OCI-LY3 (cell line): ENCODE data around the gene PSG6.
A peak's percentile ranks its signal among the peaks of the same experiment; 100 is the strongest.
"Not testable (repeated sequence)": the region's sequence is repeated elsewhere in the genome, so short reads cannot be mapped to it uniquely, and the experiment has no call there.

Experiments used
- H2AFZ ChIP-seq: fragments of 200-600, 300-600 bp; shearing (Covaris generic); 2 replicates; pipeline ENCODE4 v1.6.0; 2014; ENCODE audit warnings: antibody characterized with exemption, low read depth, low read length
- H3K27ac ChIP-seq: fragments of 200-600, 300-600 bp; sonication (generic); 2 replicates; pipeline ENCODE4 v1.5.1; 2014; ENCODE audit warnings: mild to moderate bottlenecking, low read length, moderate library complexity, mixed read lengths
- H3K27me3 ChIP-seq: fragments of 200-600, 300-600 bp; sonication (generic); 2 replicates; pipeline ENCODE4 v1.6.1; 2014; ENCODE audit warnings: low read depth, low read length, mixed read lengths
- H3K36me3 ChIP-seq: fragments of 200-600, 300-600 bp; sonication (generic); replicated peaks from 2 replicates; pipeline ENCODE3; 2014; ENCODE audit warnings: low read depth, low read length, mixed read lengths
- H3K4me1 ChIP-seq: fragments of 300-600, 200-600 bp; sonication (generic); 2 replicates; pipeline ENCODE4 v1.6.1; 2014; ENCODE audit warnings: low read length, mixed read lengths
- H3K4me2 ChIP-seq: fragments of 200-600, 300-600 bp; sonication (generic); 2 replicates; pipeline ENCODE4 v1.6.1; 2014; ENCODE audit warnings: low read length, mixed read lengths
- H3K4me3 ChIP-seq: fragments of 300-600, 200-600 bp; sonication (generic); 2 replicates; pipeline ENCODE4 v1.5.1; 2014; ENCODE audit warnings: antibody characterized with exemption, mild to moderate bottlenecking, low read length, moderate library complexity
- H3K79me2 ChIP-seq: fragments of 300-600, 200-600 bp; shearing (Covaris generic); 2 replicates; pipeline ENCODE4 v1.6.1; 2014; ENCODE audit warnings: mild to moderate bottlenecking, low read length, mixed read lengths
- H3K9ac ChIP-seq: fragments of 300-600, 200-600 bp; shearing (Covaris generic); 2 replicates; pipeline ENCODE4 v1.6.0; 2014; ENCODE audit warnings: mild to moderate bottlenecking, low read length, moderate library complexity
- H3K9me3 ChIP-seq: fragments of 200-600, 300-600 bp; shearing (Covaris generic); 2 replicates; pipeline ENCODE4 v1.6.1; 2014; ENCODE audit warnings: low read length, mixed read lengths; ENCODE audit not compliant: insufficient read depth
- H4K20me1 ChIP-seq: fragments of 200-600, 300-600 bp; sonication (generic); 2 replicates; pipeline ENCODE4 v1.6.1; 2016; ENCODE audit warnings: low read length, mixed read lengths; ENCODE audit not compliant: insufficient read depth
- EZH2phosphoT487 ChIP-seq: fragments of 200-600 bp; shearing (Covaris generic); IDR thresholded peaks from 2 replicates; pipeline ENCODE4 v1.6.1; 2018; ENCODE audit warnings: antibody characterized with exemption, mixed run types, low read depth
- TF ChIP-seq, protein P1 (sequence below): fragments of 200-600, 300-600 bp; sonication (generic); IDR thresholded peaks from 2 replicates; pipeline ENCODE4 v1.5.1; 2014; ENCODE audit warnings: antibody characterized with exemption, low read length, low read depth

Gene PSG6

DNA sequence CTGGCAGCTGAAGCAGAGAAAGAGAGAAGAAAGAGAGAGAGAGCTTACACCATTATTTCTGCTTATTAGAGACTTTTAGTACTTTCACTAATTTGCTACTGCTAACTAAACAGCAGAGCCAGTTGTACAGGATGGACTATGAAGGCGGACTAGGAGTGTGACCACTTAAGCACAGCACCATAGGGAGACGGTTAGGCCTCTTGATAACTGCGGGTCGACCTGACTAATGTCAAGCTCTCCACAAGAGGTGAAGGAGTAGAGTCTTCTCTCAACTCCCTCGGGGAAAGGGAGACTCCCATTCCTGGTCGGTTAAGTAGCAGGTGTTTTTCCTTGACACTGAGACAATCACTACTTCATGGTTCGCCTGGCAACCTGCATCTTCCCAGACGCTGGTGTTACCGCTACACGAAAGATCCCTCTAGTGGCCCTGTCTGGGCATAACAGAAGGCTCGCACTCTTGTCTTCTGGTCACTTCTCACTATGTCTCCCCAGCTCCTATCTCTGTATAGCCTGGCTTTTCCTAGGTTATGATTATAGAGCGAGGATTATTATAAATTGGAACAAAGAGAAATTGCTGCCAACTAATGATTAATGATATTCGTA lies 24.6 kb upstream of the PSG6 start:
- H3K4me2 ChIP-seq = no peak overlapping the region
- peaks cover 6% of the 10 kb centered on the region; the same call in 1 of the 2 replicates for H3K27me3 ChIP-seq
- no peaks in the 10 kb centered on the region for H4K20me1 ChIP-seq
- no peaks in the 10 kb centered on the region for H3K9me3 ChIP-seq
- no peak overlapping the region for H3K4me3 ChIP-seq
- H3K27ac ChIP-seq = no peak overlapping the region
- no peaks in the 10 kb centered on the region for H3K4me1 ChIP-seq
- TF ChIP-seq, protein P1, sequence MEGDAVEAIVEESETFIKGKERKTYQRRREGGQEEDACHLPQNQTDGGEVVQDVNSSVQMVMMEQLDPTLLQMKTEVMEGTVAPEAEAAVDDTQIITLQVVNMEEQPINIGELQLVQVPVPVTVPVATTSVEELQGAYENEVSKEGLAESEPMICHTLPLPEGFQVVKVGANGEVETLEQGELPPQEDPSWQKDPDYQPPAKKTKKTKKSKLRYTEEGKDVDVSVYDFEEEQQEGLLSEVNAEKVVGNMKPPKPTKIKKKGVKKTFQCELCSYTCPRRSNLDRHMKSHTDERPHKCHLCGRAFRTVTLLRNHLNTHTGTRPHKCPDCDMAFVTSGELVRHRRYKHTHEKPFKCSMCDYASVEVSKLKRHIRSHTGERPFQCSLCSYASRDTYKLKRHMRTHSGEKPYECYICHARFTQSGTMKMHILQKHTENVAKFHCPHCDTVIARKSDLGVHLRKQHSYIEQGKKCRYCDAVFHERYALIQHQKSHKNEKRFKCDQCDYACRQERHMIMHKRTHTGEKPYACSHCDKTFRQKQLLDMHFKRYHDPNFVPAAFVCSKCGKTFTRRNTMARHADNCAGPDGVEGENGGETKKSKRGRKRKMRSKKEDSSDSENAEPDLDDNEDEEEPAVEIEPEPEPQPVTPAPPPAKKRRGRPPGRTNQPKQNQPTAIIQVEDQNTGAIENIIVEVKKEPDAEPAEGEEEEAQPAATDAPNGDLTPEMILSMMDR = peak; percentile 38
- TF ChIP-seq EZH2phosphoT487 = no peak
- H3K9ac ChIP-seq = no peak overlapping the region
- no peak overlapping the region for H2AFZ ChIP-seq
- H3K79me2 ChIP-seq = no peaks in the 10 kb centered on the region
- H3K36me3 ChIP-seq = no peaks in the 10 kb centered on the region

DNA sequence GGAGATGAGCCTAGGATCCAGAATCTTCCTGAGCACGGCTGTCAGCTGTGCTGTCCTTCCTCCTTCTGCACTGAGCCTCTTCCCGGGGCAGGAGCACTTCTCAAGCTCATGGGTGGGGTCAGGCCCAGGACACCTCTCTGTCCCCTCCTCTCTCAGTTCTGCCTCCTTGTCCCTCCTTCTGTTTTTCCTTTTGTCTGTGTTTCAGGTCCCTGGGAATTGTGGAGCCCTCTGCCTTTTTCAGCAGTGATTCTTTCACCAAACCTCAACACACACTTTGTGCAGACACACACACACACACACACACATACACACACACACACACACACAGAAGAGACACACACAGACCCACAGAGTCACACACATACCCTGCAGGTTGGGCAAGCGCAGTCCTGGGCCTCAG lies 19.4 kb upstream of the PSG6 start, which contains the start of gene PSG7:
Gene PSG7 (minus strand): TSS at position 101 of the 400 bp plus-strand sequence. CDS start 131 bp downstream, outside the sequence.
- not testable (repeated sequence) for H3K27ac ChIP-seq, H3K27me3 ChIP-seq, H3K9ac ChIP-seq, H3K9me3 ChIP-seq, H4K20me1 ChIP-seq, H3K4me3 ChIP-seq, H3K79me2 ChIP-seq, H3K36me3 ChIP-seq, H3K4me1 ChIP-seq, H2AFZ ChIP-seq, H3K4me2 ChIP-seq

DNA sequence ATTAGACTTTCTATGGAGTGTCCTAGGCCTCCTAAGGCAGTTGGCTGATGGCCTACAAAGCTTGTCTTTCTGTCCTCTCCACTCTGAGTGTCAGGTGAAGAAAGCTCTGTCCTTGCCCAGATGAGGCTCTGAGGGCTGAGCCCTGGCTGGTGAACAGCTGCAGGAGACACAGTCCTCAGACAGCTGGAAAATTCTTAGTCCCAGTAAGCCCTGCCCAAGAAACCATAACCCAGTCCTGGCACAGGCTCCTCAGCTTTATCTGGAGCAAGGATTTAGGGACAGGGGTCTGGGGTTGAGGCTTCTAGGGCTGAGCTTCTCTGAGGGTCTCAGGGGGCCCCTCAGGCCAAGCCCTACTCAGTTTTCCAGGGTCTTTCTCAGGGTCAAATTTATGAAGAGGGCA lies 17.0 kb upstream of the PSG6 start:
- H3K4me1 ChIP-seq, H4K20me1 ChIP-seq, H2AFZ ChIP-seq, H3K9me3 ChIP-seq, H3K36me3 ChIP-seq, H3K79me2 ChIP-seq, H3K4me3 ChIP-seq, H3K4me2 ChIP-seq, H3K27me3 ChIP-seq, H3K27ac ChIP-seq, H3K9ac ChIP-seq: not testable (repeated sequence)

DNA sequence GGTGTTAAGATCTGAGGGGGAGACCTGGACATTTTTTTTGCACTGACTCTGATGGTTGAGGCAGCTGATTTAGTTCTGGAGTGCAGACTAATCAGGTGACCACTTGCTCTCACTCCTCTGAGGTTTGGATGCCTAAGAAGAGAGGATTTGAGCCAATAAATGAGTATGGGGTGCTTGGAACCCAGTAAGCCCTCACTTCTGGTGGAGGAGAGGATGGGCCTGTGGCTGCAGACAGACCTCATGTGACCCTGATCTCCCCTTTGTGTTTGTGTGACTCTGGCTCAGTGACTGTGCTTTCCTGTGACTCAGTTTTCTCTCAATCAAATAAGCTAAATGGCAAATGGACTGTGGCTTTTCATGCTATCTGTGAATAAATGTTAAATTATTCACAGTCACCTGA lies 16.5 kb upstream of the PSG6 start:
- not testable (repeated sequence) for H3K27ac ChIP-seq

DNA sequence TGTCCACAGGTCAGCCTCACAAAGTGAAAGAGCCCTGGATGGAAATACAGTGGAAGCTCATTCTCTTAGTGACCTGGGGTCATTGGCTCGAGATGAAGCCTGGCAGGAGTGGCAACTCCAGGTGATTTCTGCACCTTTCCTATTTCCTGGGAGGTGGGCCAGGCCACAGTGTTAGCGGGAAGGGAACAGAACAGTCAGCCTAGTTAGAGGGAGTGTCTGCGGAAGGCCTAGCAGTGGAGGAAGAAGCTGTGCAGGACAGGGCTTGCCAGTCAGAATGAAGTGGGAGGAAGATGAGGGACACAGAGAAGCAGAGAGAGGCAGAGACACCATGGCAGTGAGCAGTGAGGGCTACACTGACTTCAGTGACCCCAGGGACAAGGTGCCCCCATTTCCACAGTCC lies 15.7 kb upstream of the PSG6 start:
- not testable (repeated sequence) for H3K9me3 ChIP-seq, H3K4me3 ChIP-seq, H3K36me3 ChIP-seq, H2AFZ ChIP-seq, H3K9ac ChIP-seq, H3K79me2 ChIP-seq, H3K4me2 ChIP-seq, H3K27ac ChIP-seq, H3K27me3 ChIP-seq, H4K20me1 ChIP-seq, H3K4me1 ChIP-seq

More for the DNA sequence above, 16.5 kb upstream of the PSG6 start:
- not testable (repeated sequence) for H3K27me3 ChIP-seq, H3K9me3 ChIP-seq, H4K20me1 ChIP-seq, H3K79me2 ChIP-seq, H3K4me2 ChIP-seq, H3K4me3 ChIP-seq, H3K9ac ChIP-seq, H2AFZ ChIP-seq, H3K36me3 ChIP-seq, H3K4me1 ChIP-seq

DNA sequence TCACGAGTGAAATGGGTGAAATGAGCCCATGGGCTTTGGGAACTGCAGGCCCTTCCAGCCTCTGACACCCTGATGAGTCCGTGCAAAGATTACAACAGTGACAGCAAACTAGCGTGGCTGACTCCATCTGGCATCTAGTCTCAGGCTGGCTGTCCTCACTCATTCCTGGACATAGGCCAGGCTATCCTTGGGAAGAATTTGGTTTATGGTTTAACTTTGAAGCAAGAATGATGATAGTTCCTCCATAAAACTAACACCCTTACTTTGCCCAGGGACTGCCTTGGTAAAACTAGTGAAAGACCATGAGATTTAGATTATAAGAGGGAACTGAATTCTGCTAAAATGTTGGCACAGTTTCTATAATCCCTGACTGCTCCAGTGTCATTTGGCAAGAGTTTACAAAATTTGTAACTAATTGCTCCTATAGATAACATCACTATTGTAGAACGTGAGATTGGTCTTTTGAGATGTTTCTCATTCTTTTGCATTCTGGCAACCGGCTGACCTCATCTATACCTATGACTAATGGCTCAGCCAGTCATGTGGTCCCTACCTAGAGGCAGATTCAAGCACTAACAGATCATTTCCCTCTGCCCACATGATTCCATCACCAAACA lies 14.9 kb upstream of the PSG6 start:
- H4K20me1 ChIP-seq, H3K27me3 ChIP-seq, H3K27ac ChIP-seq, H3K4me1 ChIP-seq, H3K9me3 ChIP-seq, H3K4me3 ChIP-seq, H3K36me3 ChIP-seq, H2AFZ ChIP-seq, H3K79me2 ChIP-seq, H3K4me2 ChIP-seq, H3K9ac ChIP-seq: not testable (repeated sequence)
